NCI-H345 (cell line): ENCODE data around the gene PSTPIP1.

Source experiments
- DNase-seq: peaks from one replicate; lab custom pipeline; 2025; lab: John Stamatoyannopoulos, UW

The PSTPIP1 gene

GRCh38 chr15:77018796-77019505 is 24.0 kb downstream of the PSTPIP1 start:
- no peak for DNase-seq

- DNase-seq: no peak
These were observed 24.8 kb downstream of the PSTPIP1 start for GRCh38 chr15:77019521-77020331.

- DNase-seq: no peak
These were observed 25.6 kb downstream of the PSTPIP1 start for GRCh38 chr15:77020348-77021087.

GRCh38 chr15:77021088-77021481 is 26.2 kb downstream of the PSTPIP1 start:
- no peak for DNase-seq

- DNase-seq: no peak
These were observed 27.0 kb downstream of the PSTPIP1 start for GRCh38 chr15:77021803-77022381.

- DNase-seq: no peak
These were observed 28.0 kb downstream of the PSTPIP1 start for GRCh38 chr15:77022646-77023575.

- DNase-seq: no peak
These were observed 28.8 kb downstream of the PSTPIP1 start for GRCh38 chr15:77023576-77024272.

- peak; percentile 35 for DNase-seq
These were observed 29.6 kb downstream of the PSTPIP1 start for GRCh38 chr15:77024273-77025082.

GRCh38 chr15:77025083-77025901 is 30.4 kb downstream of the PSTPIP1 start:
- no peak for DNase-seq

- no peak for DNase-seq
These were observed 31.1 kb downstream of the PSTPIP1 start for GRCh38 chr15:77025941-77026411.

- no peak for DNase-seq
These were observed 31.7 kb downstream of the PSTPIP1 start for GRCh38 chr15:77026501-77027110.

- DNase-seq: no peak
These were observed 32.3 kb downstream of the PSTPIP1 start for GRCh38 chr15:77027111-77027696.

- no peak for DNase-seq
These were observed 32.9 kb downstream of the PSTPIP1 start for GRCh38 chr15:77027697-77028450.

- no peak for DNase-seq
These were observed 33.7 kb downstream of the PSTPIP1 start for GRCh38 chr15:77028451-77029165.

GRCh38 chr15:77029166-77030047 is 34.5 kb downstream of the PSTPIP1 start:
- DNase-seq: no peak
